ENCODE data around the gene CASZ1.

Gene CASZ1

DNA sequence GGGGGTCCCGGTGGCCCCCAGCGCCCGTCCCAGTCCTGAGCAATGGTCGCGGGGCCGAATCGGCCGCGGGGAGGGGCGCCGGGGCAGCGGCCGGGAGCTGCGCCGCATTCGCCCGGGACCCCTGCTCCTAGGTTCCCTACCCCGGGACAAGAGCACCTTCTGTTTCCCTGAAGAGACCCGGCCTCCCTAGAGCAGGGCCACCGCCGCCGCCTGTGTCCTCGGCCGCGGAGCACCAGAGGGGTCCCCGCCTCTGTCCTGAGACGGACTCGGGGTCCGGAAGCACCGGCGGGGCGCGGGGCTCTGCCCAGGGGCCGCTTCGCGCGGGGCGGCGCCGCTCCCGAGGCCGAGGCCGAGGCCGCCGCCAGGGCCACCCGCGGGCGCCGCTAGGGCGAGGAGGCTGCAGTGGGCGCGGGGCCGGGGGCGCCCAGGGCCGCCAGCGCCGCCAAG lies 157.9 kb downstream of the CASZ1 start:
- no peak for DNase-seq (ENCODE audit: low spot score)

DNA sequence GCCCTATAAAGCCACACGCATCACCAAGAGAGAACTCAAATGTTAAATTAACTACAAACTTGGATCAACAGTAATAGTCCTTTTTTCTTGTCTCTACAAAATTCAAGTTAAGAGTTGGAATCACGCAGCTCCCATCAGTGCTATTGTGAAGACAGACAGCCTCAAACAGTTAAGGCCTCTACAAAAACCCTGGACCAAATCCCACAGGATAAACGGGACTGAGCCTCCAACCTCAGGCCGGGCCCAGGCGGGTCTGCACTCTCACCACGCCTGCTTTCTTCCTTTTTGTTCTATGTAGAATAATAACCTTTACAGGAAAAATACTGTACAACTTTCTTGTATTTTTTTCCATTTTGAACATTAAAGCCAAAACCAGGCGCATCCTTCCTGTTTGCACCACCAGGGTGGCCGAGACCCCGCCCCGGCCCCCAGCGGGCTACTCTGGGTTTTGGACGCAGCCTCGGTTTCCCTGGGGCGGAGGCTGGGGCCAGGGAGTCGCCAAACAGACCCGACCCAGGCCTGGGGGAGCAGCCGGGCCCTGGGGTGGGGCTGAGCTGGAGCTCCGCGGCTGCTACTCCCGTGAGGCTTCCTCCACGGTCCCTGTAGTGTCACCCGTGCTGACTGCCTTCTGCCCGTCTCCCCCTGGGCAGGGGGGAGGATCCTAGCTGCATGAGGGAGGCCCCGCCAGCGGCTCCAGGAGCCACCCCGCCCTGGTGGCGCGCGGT lies 158.4 kb downstream of the CASZ1 start:
- no peak for DNase-seq (ENCODE audit: low spot score)

DNA sequence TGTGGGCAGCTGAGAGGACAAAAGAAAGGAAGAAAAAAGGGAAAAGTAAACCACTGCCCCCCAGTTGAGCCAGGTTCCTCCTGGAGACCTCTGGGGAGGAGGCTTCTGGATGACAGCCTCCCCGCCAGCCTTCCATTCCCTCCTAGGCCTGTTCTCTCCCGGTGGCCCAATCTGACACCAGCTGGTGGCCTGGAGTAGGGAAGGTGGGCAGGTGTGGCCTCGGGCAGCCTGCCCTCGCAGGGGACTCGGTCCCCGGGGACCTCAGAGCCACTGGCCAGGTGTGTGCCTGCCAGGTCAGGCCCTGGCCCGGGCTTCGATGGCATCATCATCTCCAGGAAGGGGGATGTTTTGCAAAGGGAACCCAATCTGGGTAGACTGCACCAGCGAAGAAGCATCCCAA lies 159.0 kb downstream of the CASZ1 start:
- DNase-seq (ENCODE audit: low spot score), result no peak

- DNase-seq (ENCODE audit: low spot score), result no peak
Measured at GRCh38 chr1:10635992-10636391, 160.5 kb downstream of the CASZ1 start.

GRCh38 chr1:10635085-10635896 lies 161.2 kb downstream of the CASZ1 start:
- peak; percentile 54 for DNase-seq (ENCODE audit: low spot score)

DNA sequence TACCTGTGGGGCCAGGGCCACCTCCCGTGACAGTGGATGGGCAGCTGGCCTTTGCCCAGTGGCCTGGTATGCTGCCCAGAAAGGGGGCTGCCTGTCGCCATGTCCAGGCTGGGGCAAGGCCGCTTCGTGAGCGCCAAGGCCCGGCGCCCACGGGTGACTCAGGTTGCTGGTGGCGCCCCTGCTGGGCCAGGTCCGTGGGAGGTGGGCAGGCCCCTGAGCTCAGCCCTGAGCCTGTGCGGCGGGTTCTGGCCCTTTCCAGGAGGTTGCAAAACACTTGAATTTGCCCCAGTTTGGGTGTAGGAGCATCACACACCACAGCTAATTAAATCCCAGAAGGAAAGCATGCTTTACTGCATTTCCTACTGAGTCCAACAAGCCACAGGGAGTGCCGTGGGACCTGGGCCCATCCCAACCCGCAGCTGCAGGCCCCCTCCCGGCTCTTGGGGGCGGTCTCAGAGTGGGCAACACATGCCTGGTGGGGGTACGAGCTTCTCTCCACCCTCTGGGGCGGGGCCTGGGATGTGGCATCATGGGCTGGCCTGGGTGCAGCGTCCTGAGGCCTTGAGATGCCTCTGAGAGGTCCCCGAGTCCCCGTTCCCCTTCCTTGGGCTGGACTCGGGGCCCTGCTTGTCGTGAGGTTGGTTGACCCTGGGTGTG lies 161.9 kb downstream of the CASZ1 start:
- no peak for DNase-seq (ENCODE audit: low spot score)

DNA sequence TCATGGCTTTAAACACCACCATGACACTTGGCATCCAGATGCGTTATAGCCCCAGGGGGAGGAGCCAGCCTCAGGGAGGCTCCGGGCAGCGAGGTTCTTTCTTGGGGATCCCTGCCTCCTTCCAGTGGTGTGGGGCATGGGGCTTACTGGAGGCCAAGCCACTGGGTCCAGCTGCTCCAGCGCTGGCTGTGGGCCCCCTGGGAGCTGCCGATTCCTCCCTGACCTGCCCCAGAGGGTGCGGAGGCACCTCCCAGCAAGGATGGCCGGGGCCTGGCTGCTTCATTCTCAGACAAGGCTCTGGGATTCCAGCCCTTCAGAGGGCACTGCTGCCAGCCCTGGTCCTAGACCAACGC lies 162.4 kb downstream of the CASZ1 start:
- DNase-seq (ENCODE audit: low spot score), result no peak

DNA sequence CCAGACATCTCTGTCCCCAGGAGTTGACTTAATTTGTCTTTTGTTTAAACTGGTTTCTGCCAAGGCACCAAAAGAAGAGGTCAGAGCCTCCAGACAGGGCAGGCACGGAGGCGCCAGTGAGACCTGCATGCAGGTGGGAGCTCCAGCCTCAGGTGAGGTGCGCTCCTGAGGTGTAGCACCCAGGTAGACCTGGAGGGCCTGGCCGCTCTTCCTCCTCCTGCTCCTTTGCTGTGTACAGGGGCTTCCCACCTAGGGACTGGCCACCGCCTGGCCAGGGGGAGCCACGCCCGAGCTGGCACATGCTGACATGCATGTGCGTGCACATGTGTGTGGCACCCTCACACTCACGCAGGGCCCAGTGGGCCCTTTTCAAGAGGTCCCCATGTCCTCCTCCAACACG lies 163.0 kb downstream of the CASZ1 start:
- no peak for DNase-seq (ENCODE audit: low spot score)

DNA sequence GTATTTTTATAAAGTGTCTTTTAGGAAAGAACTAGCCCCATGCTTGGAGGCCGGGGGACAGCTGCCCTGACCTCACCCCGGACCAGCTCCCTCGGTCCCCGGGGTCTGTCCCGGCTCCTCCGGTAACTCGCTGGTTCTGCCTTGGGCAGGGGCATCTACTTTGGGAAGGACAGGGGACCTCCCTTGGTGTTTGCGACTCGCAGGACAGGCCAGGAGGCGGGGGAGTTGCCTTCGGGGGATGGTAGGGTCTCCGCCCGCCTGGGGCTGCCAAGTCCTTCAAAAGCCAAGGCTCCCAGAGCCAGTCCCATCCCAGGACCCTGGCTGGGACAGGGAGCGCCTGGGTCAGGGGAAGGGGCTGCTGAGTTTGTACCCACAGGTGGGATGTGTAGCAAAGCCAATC lies 163.8 kb downstream of the CASZ1 start:
- no peak for DNase-seq (ENCODE audit: low spot score)

DNA sequence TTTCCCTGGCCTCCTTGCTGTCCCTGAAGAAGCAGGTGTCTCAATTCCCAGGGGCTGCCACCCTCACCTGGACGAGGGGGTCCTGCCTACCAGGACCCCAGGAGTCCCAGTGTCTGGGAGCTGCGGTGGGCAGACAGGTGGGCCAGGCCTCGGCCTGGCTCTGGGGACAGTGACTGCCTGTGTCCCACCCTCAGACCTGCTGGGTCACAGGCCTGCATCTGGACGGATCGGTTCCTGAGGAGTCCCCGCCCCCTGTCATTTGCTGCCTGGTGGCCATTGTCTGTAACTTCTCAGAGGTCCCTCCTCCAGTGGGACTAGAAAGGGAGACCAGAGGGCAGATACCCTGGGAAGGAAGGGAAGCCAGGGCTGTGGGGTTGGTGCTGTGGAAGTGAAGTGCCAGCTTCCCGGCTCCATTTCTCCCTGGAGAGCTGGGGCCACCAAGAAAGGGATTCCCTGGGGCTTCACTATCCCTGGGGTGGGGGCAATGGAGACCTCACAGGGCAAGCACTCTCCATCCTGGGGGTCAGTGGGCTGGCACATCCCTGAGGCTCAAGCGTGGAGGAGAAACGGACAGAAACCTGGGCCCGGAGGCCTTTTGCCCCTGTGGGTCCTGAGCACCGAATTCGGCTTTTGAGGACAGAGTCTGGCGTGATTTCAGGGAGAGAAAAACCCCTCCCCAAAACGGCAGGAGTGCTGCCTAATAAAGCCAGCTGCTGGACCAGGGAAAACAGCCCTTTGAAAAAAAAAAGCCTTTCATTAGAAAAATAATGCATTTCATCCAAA lies 164.4 kb downstream of the CASZ1 start:
- DNase-seq (ENCODE audit: low spot score), result no peak

- DNase-seq (ENCODE audit: low spot score), result no peak
Measured at GRCh38 chr1:10631121-10631810, 165.2 kb downstream of the CASZ1 start.

- no peak for DNase-seq (ENCODE audit: low spot score)
Measured at GRCh38 chr1:10630661-10631120, 165.8 kb downstream of the CASZ1 start.

GRCh38 chr1:10629816-10630571 lies 166.5 kb downstream of the CASZ1 start:
- no peak for DNase-seq (ENCODE audit: low spot score)

DNA sequence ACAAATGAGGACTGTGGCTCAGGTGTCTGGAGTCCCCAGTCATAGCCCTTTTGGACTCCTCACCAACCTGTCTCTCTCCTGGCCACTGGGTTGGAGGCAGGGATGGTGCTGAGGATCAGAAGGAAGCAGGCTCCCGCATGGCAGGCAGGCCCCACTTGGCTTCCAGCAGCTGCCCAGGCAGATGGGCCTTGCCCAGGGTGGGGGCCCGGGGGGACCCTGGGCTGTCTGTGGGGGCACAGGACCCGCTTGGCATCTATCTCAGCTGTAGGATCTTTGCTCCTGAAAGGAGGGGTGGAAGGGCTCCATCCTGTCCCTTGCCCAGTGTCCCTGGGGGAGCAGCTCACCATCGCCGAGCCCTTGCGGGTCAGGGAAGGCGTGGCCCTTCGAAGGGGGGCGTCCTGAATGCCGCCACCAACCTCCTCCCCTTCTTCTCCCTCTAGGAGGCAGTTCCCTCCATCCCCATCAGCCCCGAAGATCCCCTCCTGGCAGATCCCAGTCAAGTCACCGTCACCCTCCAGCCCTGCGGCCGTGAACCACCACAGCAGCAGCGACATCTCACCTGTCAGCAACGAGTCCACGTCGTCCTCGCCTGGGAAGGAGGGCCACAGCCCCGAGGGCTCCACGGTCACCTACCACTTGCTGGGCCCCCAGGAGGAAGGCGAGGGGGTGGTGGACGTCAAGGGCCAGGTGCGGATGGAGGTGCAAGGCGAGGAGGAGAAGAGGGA lies 167.2 kb downstream of the CASZ1 start:
- no peak for DNase-seq (ENCODE audit: low spot score)

- no peak for DNase-seq (ENCODE audit: low spot score)
Measured at GRCh38 chr1:10628685-10629084, 167.8 kb downstream of the CASZ1 start.

DNA sequence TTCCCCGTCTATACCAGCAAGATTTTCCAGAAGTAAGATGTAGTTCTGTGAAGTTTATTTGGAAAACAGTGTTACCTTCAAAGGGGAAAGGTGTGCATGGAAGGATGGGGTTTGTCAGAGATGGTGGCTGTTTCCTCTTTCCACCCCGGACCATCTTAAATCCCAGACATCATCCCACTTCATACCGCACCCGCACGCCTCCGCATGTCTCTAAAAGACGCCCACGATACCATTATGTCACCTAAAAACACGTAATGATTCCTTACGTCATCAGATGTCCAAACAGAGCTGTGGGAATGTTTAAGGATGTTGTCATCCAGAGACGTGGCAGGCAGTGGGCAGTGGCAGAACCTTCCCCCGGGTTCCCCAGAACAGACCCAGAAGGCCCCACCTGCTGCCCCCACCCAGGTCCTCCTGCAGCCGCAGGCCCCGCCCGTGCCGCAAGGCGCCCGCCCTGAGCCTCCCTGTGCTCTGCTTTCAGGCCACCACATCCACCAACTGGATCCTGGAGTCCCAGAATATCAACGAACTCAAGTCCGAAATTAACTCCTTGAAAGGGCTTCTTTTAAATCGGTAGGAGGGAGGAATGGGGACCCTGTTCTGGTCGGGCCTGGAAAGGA lies 169.5 kb downstream of the CASZ1 start:
- DNase-seq (ENCODE audit: low spot score), result no peak

DNA sequence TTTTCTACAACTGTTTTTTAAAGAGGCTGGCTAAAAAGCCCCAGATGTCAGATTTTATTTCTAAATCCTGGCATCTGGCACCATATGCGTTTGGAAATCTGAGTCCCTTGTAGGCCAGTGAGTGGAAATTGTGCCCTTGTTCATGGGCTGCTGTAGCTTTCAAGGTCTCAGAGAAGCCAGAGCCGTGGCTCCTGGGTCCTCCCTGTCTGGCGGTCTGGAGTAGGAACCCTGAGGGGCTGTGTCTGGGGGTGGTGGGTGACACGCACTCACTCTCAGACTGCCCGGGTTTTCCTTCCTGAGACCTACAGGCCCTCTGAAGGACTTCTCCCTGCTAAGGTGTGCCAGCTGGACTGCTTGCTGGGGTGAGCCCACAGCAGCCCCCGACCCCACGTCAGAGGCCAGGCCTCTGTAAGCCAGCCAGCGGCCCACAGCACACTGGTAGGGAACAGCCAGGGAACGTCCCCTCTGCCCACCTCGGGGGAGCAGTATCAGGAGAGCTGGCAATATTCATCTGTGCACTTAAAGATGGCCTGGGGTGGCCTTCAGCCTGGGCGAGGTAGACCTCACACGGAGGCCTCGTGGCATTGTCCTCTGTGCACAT lies 170.2 kb downstream of the CASZ1 start:
- DNase-seq (ENCODE audit: low spot score), result no peak

DNA sequence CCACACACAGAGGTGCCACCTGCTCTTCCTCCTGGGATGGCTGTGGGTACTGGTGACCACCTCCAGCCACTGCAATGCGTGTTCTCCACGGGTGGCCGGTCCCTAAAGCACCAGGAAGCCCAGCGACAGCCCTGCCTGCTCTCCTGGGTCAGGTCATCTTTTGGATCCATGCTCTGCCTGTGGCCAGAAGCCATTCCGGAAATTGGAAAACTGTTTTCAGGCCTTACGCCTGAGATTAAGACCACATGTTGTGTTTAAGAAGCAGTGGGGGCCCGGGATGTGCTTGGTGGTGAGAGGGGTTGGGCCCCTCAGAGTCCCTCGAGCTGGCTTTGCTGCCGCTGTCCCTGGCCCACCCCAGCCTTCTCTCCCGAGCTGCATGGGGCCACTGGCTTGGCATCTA lies 170.9 kb downstream of the CASZ1 start:
- DNase-seq (ENCODE audit: low spot score), result no peak

DNA sequence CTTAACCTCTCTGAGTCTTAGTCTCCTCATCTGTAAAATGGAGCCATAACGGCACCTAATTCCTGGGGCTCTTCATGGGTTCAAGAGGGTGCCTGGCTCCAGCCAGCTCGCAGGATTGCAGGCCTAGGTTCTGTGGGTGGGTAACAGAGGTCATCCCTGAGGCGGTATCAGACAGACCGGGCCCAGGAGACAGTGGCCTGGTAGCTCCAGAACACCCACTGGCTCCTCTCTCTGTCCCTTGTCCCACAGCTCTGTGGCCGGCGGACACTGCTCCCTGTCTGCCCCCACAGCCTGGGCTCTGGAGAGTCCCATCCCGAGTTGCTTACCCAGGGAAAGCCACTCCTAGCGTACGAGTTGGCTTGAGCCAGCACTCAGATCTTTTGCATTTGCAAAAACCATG lies 171.4 kb downstream of the CASZ1 start:
- DNase-seq (ENCODE audit: low spot score), result no peak

Data from LoVo (cell line).